H1 (cell line): ENCODE data around the gene NCBP1. TPM values are rescaled to one million over a fixed set of nuclear protein-coding genes. Genes with fewer than 3 reads are reported as not detected.

Experiments used
- CHD7 ChIP-seq: fragments of 300-600 bp; sonication (generic); IDR thresholded peaks from 2 replicates; pipeline ENCODE4 v1.7.1; 2012; ENCODE audit warnings: low read length, moderate library complexity, mild to moderate bottlenecking, inconsistent platforms; ENCODE audit not compliant: insufficient replicate concordance
- JUND ChIP-seq: IDR thresholded peaks from 2 replicates; pipeline ENCODE4 v1.6.1; 2011; ENCODE audit warnings: mild to moderate bottlenecking, improper control_type of control experiment, low read length
- RNF2 ChIP-seq: fragments of 200-900, 300-1000 bp; sonication (generic); IDR thresholded peaks from 2 replicates; pipeline ENCODE4 v1.7.1; 2016; ENCODE audit warnings: borderline replicate concordance, low read depth, mild to moderate bottlenecking, antibody characterized with exemption, low read length; ENCODE audit not compliant: poor library complexity, severe bottlenecking; ENCODE audit errors: missing control alignments
- polyA plus RNA-seq, 7 experiments: library from polyadenylated mRNA; depleted of rRNA in 3 of 7; stranded (reverse) in 5 of 7; unstranded in 2 of 7; fragments of >200 nt in 5 of 7; fragments of 200-250 nt in 2 of 7; gene quantifications; 1 replicate in 5 of 7; 2 replicates in 1 of 7; 4 replicates in 1 of 7; pipeline versions ENCODE4 v1.2.1 to v1.2.3, GENCODE V29; 2011 to 2013; ENCODE audit warnings: missing spikeins in 2 of 7, mixed read lengths in 2 of 7
- total RNA-seq: library from RNA; stranded (reverse); fragmentation: NEBNext Ultra II Directional; extraction: Animal tissue kit (Norgen Biotek cat#: 25700); gene quantifications from 2 replicates; pipeline ENCODE4 v1.2.1, GENCODE V29; 2021

NCBP1 gene
- total and polyA plus RNA-seq, 2 of the 8 experiments (the other 6 are each of a cell fraction or from before 2014, with no cell fraction given): 14.7 to 54.0 TPM

DNA sequence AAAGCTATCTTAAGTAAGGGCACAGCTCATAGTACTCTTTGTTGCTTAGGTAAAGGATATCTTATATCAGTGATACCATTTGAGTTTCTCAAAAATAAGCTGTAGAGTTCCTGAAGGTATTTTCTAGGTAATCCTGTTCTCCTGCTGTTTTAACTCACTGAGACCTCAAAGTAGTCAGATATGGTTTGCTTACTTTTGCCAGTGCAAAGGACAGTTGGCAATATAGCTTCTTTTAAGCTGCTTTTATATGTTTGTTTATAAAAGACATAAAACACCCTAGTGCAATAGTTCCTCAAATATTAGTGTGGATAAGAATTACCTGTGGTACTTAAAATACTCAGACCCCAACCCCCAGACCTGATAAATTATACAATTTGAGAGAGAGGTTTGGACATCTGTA, 12.1 kb downstream of the NCBP1 start (continued):
- no peak for TF ChIP-seq CHD7
- TF ChIP-seq JUND: no peak
- TF ChIP-seq RNF2: no peak
